HUES6 (cell line): ENCODE results near the gene LMNA.

Experiments
- H3K27ac ChIP-seq: 2 replicates; pipeline ENCODE4 v1.7.0; 2013; ENCODE audit warnings: low read depth, mild to moderate bottlenecking, low read length, inconsistent platforms
- H3K27me3 ChIP-seq: 2 replicates; pipeline ENCODE4 v1.6.1; 2013; ENCODE audit warnings: low read length; ENCODE audit not compliant: control insufficient read depth, insufficient read depth
- H3K36me3 ChIP-seq: 2 replicates; pipeline ENCODE4 v1.6.1; 2013; ENCODE audit warnings: low read length; ENCODE audit not compliant: control insufficient read depth, insufficient read depth
- H3K4me1 ChIP-seq: 2 replicates; pipeline ENCODE4 v1.6.1; 2013; ENCODE audit warnings: low read length; ENCODE audit not compliant: control insufficient read depth, insufficient read depth
- H3K4me3 ChIP-seq: 2 replicates; pipeline ENCODE4 v1.5.1; 2013; ENCODE audit warnings: low read depth, low read length
- H3K9ac ChIP-seq: one replicate; pipeline ENCODE4 v1.6.1; 2013; ENCODE audit warnings: mild to moderate bottlenecking, low read length
- H3K9me3 ChIP-seq: 2 replicates; pipeline ENCODE4 v1.6.1; 2013; ENCODE audit warnings: low read depth, low read length; ENCODE audit not compliant: control insufficient read depth, insufficient read depth

LMNA gene

DNA sequence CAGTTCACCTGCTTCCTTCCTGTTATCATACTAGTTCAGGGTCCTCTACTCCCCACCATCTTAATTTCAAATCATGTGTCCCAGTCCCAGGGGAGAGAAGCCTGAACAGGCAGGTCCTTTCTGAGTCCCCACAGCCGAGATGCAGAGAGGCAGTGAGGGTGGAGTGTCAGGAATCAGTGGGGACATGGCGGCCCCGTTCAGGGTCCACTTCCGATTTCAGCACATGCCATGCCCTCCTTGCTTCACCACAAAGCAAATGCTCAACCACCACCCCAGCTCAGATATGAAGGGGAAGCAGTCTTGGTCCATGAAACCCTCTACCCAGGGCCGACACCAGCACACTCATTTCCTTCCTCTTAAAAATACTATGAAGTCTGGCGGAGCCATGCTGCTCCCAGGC, 33.7 kb downstream of the LMNA start:
- Histone ChIP-seq H3K4me3 (no peak overlapping the region), H3K9ac (no peak overlapping the region), H3K9me3 (no peaks in the 10 kb centered on the region), H3K27ac (no peak overlapping the region), H3K27me3 (no peaks in the 10 kb centered on the region), H3K36me3 (no peaks in the 10 kb centered on the region), H3K4me1 (peaks cover 63% of the 10 kb centered on the region)

DNA sequence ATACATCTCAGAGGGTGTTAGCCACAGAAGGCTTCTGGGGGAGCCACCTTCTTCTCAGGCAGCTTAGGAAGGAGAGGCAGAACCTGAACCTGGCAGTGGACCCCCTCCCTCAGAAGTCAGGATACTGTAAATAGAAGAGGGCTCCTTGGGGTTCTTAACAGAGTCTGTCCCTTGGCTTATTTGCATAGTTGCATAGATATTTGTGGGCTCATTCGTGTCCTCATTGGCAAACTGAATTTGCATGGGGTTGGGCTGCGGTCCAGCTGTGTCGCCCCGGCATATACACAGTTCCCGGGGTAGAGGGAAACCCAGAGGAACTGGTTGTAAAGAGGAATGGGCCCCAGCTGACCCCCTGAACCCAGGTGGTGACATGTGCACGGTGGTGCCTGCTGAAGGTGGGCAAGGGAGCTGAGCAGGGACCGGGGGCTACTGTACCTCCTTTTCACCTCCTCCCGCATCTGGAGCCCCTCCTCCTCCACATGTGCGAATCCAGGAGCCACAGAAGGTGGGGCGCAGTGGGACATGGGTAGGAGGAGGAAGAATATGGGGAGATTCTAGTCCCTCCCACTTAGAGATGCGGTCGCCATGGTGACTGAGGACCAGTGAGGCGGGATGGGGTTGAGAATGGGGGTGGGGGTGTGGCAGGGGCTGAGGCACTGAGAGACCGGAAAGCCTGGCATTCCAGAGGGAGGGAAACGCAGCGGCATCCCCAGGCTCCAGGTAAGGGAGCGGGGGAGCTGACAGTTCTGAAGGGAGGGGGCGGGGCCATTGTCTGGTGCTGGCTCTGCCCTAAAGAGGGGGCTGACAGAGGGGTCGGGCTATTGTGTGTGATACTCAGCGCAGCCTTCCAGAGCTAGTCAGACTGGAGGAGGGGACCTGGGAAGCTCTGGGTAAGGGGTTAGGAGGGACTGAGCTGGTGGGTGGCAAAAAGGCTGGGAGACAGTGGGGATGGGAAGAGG, 35.1 kb downstream of the LMNA start:
- peaks cover 66% of the 10 kb centered on the region for H3K4me1 ChIP-seq
- no peaks in the 10 kb centered on the region for H3K36me3 ChIP-seq
- H3K9ac ChIP-seq: no peak overlapping the region
- H3K27ac ChIP-seq: no peak overlapping the region
- no peaks in the 10 kb centered on the region for H3K27me3 ChIP-seq
- H3K4me3 ChIP-seq: peak overlapping the region; percentile 36
- no peaks in the 10 kb centered on the region for H3K9me3 ChIP-seq

DNA sequence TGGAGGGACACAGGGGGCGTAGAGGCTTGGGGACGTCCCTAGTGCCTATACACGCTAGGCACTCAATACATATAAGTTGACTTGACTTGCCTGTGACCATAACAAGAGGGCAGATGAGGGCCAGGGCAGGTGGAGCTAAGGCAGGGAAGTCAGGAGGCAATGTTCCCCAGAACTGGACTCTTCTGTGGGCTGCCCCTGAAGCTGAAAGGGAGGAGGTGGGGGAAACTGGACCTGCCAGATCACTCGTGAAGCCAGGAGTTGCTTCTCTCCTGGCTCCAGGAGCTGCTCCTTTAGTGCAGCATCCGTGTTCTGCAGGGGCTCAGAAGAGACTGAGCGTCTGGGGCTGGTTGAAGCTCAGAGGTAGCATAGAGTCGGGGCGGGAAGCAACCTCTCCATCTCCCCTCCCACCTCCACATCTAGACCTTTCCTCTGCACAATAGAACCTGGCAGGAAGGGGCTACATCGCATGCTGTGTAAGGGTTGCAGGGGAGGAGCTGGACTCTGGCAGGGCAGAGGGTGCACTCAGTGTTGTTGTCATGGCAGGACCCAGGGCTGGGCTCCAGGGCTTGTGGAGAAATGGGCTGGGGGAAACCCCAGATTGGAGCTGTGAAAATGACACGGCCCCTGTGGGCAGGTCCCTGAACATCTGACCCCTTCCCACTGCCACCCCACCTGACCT, 36.0 kb downstream of the LMNA start:
- Histone ChIP-seq H3K4me1 (peaks cover 66% of the 10 kb centered on the region), H3K9me3 (no peaks in the 10 kb centered on the region), H3K4me3 (peak overlapping the region; percentile 36), H3K27ac (no peak overlapping the region), H3K27me3 (no peaks in the 10 kb centered on the region), H3K9ac (no peak overlapping the region), H3K36me3 (no peaks in the 10 kb centered on the region)

DNA sequence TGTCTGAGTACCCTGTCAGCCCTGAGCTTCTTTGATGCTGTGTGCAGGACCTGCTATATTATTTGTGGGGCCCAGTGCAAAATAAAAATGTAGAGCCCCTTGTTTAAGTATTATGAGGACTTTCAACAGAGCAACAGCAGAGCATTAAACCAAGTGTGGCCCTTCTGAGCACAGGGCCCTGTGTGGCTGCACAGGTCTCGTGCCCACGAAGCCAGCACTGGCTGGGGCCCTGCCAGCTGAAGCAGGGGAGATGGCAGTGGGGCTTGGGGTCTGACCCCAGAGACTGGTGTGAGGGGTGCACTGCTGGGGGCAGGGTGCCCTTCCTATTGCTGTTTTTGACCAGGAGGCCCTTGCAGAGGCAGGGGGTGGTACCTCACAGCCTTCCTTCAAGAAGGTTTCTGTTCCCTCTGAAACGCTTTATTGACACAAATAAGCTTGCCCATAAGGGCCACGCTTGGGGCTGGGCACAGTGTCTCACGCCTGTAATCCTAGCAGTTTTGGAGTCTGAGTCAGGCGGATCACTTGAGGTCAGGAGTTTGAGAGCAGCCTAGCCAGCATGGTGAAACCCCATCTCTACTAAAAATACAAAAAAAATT, 36.7 kb downstream of the LMNA start:
- H3K4me1 ChIP-seq: peaks cover 67% of the 10 kb centered on the region
- no peak overlapping the region for H3K9ac ChIP-seq
- no peaks in the 10 kb centered on the region for H3K36me3 ChIP-seq
- no peaks in the 10 kb centered on the region for H3K27me3 ChIP-seq
- H3K27ac ChIP-seq: no peak overlapping the region
- H3K4me3 ChIP-seq: no peak overlapping the region
- no peaks in the 10 kb centered on the region for H3K9me3 ChIP-seq

DNA sequence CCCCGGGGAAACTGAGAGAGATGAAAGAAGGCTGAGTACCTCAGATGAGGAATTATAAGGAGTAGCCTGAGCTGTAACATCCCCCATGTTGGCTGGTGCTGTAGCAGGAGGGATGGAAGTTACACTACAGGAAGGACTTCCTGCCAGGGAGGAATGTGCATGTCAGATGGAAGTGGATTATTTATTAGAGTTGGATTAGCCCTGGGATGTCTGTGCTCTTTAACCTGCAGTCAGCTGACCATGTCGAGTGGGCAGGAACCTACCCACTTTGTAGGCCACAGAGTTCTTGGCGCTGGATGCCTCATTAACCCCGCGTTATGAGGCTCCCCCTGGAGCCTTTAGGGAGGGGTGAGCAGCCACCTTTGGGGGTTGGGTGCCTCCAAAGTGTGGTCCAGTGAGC, 38.1 kb downstream of the LMNA start:
- H3K36me3 ChIP-seq: no peaks in the 10 kb centered on the region
- no peak overlapping the region for H3K27ac ChIP-seq
- no peak overlapping the region for H3K4me3 ChIP-seq
- H3K9ac ChIP-seq: no peak overlapping the region
- H3K9me3 ChIP-seq: no peaks in the 10 kb centered on the region
- peaks cover 55% of the 10 kb centered on the region for H3K4me1 ChIP-seq
- no peaks in the 10 kb centered on the region for H3K27me3 ChIP-seq

DNA sequence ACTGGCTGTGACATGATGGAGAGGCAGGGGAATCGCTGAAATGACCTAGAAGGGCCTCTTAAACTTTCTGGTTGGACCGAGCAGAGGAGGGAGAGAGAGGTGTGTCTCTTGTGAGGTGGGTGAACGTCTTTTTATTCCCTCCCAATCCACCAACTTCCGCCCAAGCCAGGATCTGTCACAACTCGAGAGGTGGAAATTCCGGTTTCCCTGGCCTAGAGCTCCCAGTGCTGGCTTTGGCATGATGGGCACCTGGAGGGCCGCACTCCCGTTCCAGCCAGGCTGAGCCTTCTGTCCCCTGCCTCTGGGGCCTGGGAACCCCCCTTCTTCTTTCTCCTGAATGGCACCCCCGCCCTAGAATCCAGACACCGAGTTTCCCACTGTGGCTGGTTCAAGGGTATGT, 38.9 kb downstream of the LMNA start, which contains the start of gene SEMA4A:
Gene SEMA4A (plus strand): TSS at position 224 of the 400 bp plus-strand sequence. CDS start 994 bp downstream, outside the sequence.
- no peak within 1 kb of the TSS for H3K27ac ChIP-seq
- no peaks in the 10 kb centered on the region for H3K9me3 ChIP-seq
- H3K4me1 ChIP-seq: peaks cover 48% of the 10 kb centered on the region
- no peak within 1 kb of the TSS for H3K4me3 ChIP-seq
- no peaks in the 10 kb centered on the region for H3K36me3 ChIP-seq
- H3K27me3 ChIP-seq: no peaks in the 10 kb centered on the region
- H3K9ac ChIP-seq: peak within 1 kb of the TSS; percentile 20

DNA sequence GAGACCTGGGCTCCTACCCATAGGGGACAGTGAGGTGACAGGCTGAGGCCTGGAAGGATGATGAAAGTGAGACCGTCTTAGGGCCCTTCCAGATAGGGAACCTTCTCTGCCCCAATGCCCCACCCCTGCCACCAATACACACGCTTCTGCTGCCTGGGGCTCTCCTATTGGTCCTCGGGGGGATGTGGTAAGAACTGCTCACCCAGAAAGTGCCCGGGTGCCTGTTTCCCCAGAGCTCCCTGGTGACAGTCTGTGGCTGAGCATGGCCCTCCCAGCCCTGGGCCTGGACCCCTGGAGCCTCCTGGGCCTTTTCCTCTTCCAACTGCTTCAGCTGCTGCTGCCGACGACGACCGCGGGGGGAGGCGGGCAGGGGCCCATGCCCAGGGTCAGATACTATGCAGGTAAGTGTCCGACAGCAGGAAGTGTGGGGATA, 39.8 kb downstream of the LMNA start:
- no peaks in the 10 kb centered on the region for H3K9me3 ChIP-seq
- H3K27ac ChIP-seq: no peak overlapping the region
- no peaks in the 10 kb centered on the region for H3K36me3 ChIP-seq
- H3K27me3 ChIP-seq: no peaks in the 10 kb centered on the region
- H3K4me1 ChIP-seq: peaks cover 42% of the 10 kb centered on the region
- no peak overlapping the region for H3K9ac ChIP-seq
- H3K4me3 ChIP-seq: no peak overlapping the region

DNA sequence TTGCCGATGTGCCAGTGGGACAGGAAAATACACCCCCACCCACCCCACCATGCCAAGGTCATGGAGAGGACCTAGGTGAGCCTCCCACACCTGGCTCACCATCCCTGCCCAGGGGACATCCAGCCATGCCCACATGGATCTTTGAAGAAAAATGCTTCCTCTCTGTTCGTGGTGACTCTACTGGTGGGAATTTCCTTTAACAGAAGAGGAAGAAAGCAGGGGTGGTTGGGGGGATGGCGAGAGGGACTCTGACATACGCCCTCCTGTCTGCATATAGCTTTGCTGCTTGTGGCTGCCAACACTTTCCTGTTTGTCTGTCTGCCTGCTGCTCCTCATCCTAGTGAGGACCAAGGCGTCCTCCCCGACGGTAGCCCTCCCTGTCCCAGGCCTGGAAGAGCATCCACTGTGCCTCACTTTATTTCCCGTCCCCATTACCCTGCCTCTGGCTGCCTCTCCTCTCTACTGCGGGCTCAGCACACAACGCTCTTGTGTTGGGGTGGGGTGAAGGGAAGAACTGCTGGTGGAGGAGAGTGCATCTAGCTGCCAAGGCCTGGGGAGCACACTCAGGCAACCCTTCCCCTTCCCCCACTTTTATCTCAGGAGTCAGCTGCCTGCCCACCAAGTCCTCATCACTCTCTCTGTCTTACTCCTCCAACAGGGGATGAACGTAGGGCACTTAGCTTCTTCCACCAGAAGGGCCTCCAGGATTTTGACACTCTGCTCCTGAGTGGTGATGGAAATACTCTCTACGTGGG, 41.4 kb downstream of the LMNA start:
- no peaks in the 10 kb centered on the region for H3K9me3 ChIP-seq
- no peak overlapping the region for H3K9ac ChIP-seq
- H3K27me3 ChIP-seq: no peaks in the 10 kb centered on the region
- no peak overlapping the region for H3K4me3 ChIP-seq
- no peak overlapping the region for H3K27ac ChIP-seq
- peaks cover 37% of the 10 kb centered on the region for H3K4me1 ChIP-seq
- no peaks in the 10 kb centered on the region for H3K36me3 ChIP-seq

DNA sequence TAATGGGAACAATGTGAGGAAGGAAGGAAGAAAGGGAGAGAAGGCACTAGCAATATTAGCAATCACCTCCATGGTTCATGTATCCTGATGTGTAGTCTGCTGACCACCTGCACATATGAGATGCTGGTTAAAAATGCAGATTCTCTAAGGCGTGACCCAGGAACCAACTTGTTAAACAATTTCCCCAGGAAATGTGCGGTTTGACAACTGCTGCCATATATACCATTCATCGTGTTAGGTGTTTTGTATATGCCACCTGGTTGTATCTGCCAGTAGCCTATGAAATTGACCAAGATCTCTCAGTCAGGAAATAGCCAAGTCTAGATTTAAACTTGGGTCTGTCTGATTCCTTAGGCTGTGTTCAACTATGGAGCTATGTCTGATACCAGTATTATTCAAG, 43.0 kb downstream of the LMNA start:
- Histone ChIP-seq H3K9me3 (no peaks in the 10 kb centered on the region), H3K4me3 (no peak overlapping the region), H3K27ac (no peak overlapping the region), H3K36me3 (no peaks in the 10 kb centered on the region), H3K9ac (no peak overlapping the region), H3K4me1 (peaks cover 33% of the 10 kb centered on the region), H3K27me3 (no peaks in the 10 kb centered on the region)

DNA sequence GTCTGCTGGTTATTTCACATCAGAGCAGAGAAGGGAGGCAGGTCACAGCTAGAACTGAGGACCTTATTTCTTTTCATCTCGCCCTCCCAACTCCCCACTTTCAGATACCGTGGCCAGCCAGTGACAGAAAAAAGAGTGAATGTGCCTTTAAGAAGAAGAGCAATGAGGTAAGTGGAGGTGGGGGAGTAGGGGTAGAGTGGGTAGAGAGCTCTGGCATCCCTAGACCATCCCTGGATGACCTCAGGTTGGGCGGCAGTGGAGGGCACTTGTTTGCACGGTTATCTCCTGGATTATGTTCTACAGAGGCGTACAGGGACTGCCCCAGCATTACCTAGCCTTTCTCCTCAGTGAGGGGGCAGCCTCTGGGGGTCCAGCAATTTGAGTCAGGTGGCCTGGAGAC, 43.5 kb downstream of the LMNA start:
- no peaks in the 10 kb centered on the region for H3K36me3 ChIP-seq

More for the DNA sequence above, 43.5 kb downstream of the LMNA start:
- no peaks in the 10 kb centered on the region for H3K27me3 ChIP-seq
- H3K4me1 ChIP-seq: peaks cover 28% of the 10 kb centered on the region
- H3K4me3 ChIP-seq: no peak overlapping the region
- no peak overlapping the region for H3K9ac ChIP-seq
- no peak overlapping the region for H3K27ac ChIP-seq
- no peaks in the 10 kb centered on the region for H3K9me3 ChIP-seq
